HG03354 (cell line): ENCODE results near the gene EXOC3L2.

Experiments used
- ATAC-seq: cut with Tn5 transposase; IDR thresholded peaks from one replicate; pipeline ENCODE4 v1.9.1; 2021; ENCODE audit warnings: mild to moderate bottlenecking; ENCODE audit not compliant: unreplicated experiment, poor library complexity, severe bottlenecking

EXOC3L2 gene

GRCh38 chr19:45164577-45165335, 80.5 kb downstream of the EXOC3L2 start:
- peak; percentile 63 for ATAC-seq

GRCh38 chr19:45163751-45164460, 81.3 kb downstream of the EXOC3L2 start:
- ATAC-seq = no peak

DNA sequence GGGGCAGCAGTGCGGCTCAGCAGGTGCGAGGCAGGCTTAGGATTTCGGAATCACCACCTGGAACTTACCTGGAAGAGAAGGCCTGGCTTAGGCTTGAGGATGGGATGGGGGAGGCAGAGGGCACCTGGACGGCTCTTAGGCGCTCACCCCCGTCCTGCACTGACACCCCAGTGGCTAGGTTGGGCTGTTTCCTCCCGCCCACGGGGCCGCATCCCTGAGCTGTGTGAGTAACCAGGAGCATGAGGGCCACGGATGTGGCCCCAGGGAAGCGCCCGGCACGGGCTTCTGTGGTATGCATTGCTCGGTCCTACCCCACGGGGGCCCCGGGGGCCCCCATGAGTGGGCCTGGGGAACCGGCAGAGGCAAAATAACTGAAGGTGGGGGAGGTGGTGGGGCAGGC, 82.1 kb downstream of the EXOC3L2 start:
- no peak for ATAC-seq

- ATAC-seq = no peak
Measured at GRCh38 chr19:45162608-45163143, 82.5 kb downstream of the EXOC3L2 start.
